LNCaP clone FGC (cell line): Measurements from ENCODE around the gene CD276.

Source experiments
- DNase-seq: peaks from one replicate; pipeline ENCODE4 v3.0.0-alpha.2; 2011; ENCODE audit warnings: low read depth
- H3K4me3 ChIP-seq: 2 replicates; pipeline ENCODE4 v1.5.1; 2011; ENCODE audit warnings: mild to moderate bottlenecking, low read depth, low read length, control low read depth
- TF ChIP-seq, protein P1 (sequence below): IDR thresholded peaks from 2 replicates; pipeline ENCODE4 v1.5.1; 2012; ENCODE audit warnings: mild to moderate bottlenecking; ENCODE audit not compliant: control insufficient read depth, insufficient read depth; ENCODE audit errors: extremely low read depth

CD276 gene

DNA sequence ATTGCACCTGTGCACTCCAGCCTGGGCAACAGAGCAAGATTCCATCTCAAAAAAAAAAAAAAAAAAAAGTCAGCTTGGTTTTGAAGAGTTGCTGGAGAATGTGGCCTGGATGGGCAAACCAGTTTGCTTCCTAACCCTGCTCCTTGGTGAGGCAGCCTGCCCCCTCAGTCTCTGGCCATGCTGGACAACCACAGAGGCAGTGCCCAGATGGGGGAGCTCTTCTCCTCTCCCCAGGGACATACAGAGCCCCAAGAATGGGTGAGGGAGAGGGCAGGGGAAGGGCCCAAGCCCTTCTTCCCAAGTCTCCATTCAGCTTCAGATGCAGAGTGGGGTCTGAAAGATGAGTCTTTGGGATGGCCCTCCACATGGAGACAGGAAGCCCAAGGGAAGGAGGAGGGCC, 27.9 kb downstream of the CD276 start:
- no peak overlapping the region for H3K4me3 ChIP-seq
- no peak for DNase-seq
- TF ChIP-seq, protein P1, sequence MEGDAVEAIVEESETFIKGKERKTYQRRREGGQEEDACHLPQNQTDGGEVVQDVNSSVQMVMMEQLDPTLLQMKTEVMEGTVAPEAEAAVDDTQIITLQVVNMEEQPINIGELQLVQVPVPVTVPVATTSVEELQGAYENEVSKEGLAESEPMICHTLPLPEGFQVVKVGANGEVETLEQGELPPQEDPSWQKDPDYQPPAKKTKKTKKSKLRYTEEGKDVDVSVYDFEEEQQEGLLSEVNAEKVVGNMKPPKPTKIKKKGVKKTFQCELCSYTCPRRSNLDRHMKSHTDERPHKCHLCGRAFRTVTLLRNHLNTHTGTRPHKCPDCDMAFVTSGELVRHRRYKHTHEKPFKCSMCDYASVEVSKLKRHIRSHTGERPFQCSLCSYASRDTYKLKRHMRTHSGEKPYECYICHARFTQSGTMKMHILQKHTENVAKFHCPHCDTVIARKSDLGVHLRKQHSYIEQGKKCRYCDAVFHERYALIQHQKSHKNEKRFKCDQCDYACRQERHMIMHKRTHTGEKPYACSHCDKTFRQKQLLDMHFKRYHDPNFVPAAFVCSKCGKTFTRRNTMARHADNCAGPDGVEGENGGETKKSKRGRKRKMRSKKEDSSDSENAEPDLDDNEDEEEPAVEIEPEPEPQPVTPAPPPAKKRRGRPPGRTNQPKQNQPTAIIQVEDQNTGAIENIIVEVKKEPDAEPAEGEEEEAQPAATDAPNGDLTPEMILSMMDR = no peak

- no peak overlapping the region for H3K4me3 ChIP-seq
- TF ChIP-seq, protein P1 = no peak
- DNase-seq = no peak
These were observed 30.6 kb downstream of the CD276 start for GRCh38 chr15:73714695-73715301.

DNA sequence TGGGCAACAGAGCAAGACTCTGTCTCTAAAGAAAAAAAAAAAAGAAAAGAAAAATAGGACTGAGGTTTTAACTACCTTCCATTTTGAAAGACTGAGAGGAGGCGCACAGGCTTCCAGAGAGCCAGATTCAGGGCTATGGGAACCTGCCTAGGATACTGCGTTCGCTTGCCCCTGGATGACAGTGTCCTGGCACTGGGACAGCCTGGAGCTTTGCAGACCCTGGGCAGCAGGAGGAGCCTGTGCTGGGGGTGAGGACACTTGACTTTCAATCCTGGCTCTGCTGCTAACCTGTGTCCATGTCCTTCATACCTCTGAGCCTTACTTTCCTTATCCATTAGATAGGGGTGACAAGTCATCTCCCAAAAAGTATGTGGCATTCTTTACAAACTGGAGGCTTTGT, 31.2 kb downstream of the CD276 start:
- DNase-seq = no peak
- no peak overlapping the region for H3K4me3 ChIP-seq
- TF ChIP-seq, protein P1 = no peak

DNA sequence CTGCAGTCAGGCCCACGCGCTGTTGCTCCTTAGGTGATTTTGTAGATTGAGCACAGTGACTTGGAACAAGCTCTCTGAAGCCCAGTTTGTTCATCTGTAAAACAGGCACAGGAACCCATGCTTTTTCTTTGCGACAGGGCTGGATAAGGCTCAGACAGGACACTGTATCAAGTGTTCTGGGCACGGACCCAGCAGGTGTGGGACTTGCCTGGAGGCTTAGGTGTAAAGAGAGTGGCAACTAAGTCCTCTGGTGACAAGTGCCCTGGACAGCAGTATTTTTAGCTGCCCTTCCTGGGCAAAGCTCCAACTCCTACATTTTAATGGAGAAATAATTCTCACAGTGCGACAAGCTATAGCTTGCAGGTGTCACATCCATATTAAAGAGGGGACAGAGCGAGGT, 32.2 kb downstream of the CD276 start:
- no peak overlapping the region for H3K4me3 ChIP-seq
- peak; percentile 74 for DNase-seq
- TF ChIP-seq, protein P1 = no peak

GRCh38 chr15:73717206-73717605, 33.0 kb downstream of the CD276 start:
- no peak overlapping the region for H3K4me3 ChIP-seq
- TF ChIP-seq, protein P1 = no peak
- DNase-seq = no peak

GRCh38 chr15:73717802-73718201, 33.6 kb downstream of the CD276 start:
- TF ChIP-seq, protein P1 = 0 out of 2 replicates have a peak, but pooled peaks have one; percentile 20
- no peak for DNase-seq
- H3K4me3 ChIP-seq = no peak overlapping the region

GRCh38 chr15:73718694-73719093, 34.5 kb downstream of the CD276 start:
- TF ChIP-seq, protein P1 = no peak
- no peak for DNase-seq
- H3K4me3 ChIP-seq = no peak overlapping the region
